GM12872 (cell line): ENCODE results near the gene L3MBTL1.

Experiments used
- TF ChIP-seq, protein P1 (sequence below): IDR thresholded peaks from 3 replicates; pipeline ENCODE4 v1.5.1; 2011; ENCODE audit warnings: low read depth, mild to moderate bottlenecking, low read length, moderate library complexity; ENCODE audit not compliant: insufficient read depth

The L3MBTL1 gene

DNA sequence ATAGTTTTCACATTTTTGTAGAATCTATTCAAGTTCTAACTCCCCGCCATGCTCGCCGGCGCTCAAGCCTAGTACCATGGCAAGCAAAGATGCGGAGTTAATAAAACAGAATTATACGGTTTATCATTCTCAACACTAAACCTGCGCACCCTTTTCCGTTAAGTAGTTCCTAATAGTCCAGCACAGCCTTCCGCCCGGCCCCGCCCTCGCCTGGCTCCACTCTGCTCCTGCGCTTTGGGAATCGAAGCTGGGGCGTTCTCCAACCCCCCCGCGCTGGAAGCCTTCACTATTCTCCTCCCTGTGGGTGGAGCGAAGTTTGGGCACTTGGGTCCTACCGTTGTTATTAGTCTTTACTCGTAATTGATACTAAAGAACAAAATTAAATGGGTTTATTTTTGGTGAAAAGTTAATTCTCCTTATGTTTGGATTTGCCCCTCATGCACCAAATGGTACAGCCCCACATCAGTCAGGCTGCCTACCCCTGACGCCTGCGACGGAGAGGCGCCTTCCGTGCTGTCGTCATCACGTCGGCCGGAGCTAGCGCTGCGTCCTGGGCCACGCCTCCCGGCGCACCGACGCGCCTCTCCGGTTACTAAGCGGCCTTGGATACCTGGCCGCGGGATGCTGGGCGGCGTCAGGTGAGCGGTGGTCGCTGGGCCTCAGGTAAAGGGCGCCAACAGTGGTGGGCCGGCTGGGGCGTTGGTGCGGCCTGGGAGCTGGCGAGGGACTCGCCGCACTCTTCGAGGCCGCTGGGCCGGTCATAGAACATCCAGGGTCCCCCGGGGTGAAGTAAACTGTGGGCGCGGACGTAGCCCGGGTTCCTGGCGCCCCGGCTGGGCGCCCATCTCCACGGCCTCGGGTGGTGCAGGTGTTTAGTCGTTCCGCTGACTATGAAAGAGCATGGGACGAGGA is 83.2 kb downstream of the L3MBTL1 start, which contains the start of gene IFT52:
Gene IFT52 (plus strand): TSS at position 546 of the 912 bp plus-strand sequence. CDS start 3,762 bp downstream, outside the sequence.
- TF ChIP-seq, protein P1, sequence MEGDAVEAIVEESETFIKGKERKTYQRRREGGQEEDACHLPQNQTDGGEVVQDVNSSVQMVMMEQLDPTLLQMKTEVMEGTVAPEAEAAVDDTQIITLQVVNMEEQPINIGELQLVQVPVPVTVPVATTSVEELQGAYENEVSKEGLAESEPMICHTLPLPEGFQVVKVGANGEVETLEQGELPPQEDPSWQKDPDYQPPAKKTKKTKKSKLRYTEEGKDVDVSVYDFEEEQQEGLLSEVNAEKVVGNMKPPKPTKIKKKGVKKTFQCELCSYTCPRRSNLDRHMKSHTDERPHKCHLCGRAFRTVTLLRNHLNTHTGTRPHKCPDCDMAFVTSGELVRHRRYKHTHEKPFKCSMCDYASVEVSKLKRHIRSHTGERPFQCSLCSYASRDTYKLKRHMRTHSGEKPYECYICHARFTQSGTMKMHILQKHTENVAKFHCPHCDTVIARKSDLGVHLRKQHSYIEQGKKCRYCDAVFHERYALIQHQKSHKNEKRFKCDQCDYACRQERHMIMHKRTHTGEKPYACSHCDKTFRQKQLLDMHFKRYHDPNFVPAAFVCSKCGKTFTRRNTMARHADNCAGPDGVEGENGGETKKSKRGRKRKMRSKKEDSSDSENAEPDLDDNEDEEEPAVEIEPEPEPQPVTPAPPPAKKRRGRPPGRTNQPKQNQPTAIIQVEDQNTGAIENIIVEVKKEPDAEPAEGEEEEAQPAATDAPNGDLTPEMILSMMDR: no peak
